ENCODE data around the gene DCTN3.
A peak's percentile ranks its signal among the peaks of the same experiment; 100 is the strongest.

Gene DCTN3

GRCh38 chr9:34624475-34625185 is 4.3 kb upstream of the DCTN3 start:
- FAIRE-seq = no peak

GRCh38 chr9:34623374-34624235 is 3.3 kb upstream of the DCTN3 start:
- DNase-seq (ENCODE audit: insufficient read length, low spot score) (no peak), FAIRE-seq (no peak)

More at GRCh38 chr9:34624475-34625185, 4.3 kb upstream of the DCTN3 start:
- no peak for DNase-seq (ENCODE audit: insufficient read length, low spot score)

- no peak for DNase-seq (ENCODE audit: insufficient read length, low spot score)
- no peak for FAIRE-seq
Measured at GRCh38 chr9:34615132-34615531, 5.2 kb downstream of the DCTN3 start.

GRCh38 chr9:34612788-34613390 is 7.4 kb downstream of the DCTN3 start:
- no peak for DNase-seq (ENCODE audit: insufficient read length, low spot score)
- FAIRE-seq = peak; percentile 79

GRCh38 chr9:34611811-34612787 is 8.2 kb downstream of the DCTN3 start, which contains the start of gene RPP25L:
TSS of gene RPP25L (minus strand) at chr9:34612097. CDS start at chr9:34611296, 801 bp downstream.
- DNase-seq (ENCODE audit: insufficient read length, low spot score) (peak; percentile 90), FAIRE-seq (peak; percentile 78)

GRCh38 chr9:34611251-34611810 is 9.0 kb downstream of the DCTN3 start:
- FAIRE-seq (peak; percentile 8), DNase-seq (ENCODE audit: insufficient read length, low spot score) (no peak)

- no peak for DNase-seq (ENCODE audit: insufficient read length, low spot score)
- no peak for FAIRE-seq
Measured at GRCh38 chr9:34610434-34611206, 9.7 kb downstream of the DCTN3 start.

- FAIRE-seq (no peak), DNase-seq (ENCODE audit: insufficient read length, low spot score) (no peak)
Measured at GRCh38 chr9:34607331-34607730, 13.0 kb downstream of the DCTN3 start.

- no peak for DNase-seq (ENCODE audit: insufficient read length, low spot score)
- no peak for FAIRE-seq
Measured at GRCh38 chr9:34606905-34607304, 13.4 kb downstream of the DCTN3 start.

- FAIRE-seq (no peak), DNase-seq (ENCODE audit: insufficient read length, low spot score) (no peak)
Measured at GRCh38 chr9:34606190-34606589, 14.1 kb downstream of the DCTN3 start.

GRCh38 chr9:34603610-34604231 is 16.6 kb downstream of the DCTN3 start:
- FAIRE-seq (peak; percentile 94), DNase-seq (ENCODE audit: insufficient read length, low spot score) (peak; percentile 75)

GRCh38 chr9:34601937-34602573 is 18.2 kb downstream of the DCTN3 start:
- DNase-seq (ENCODE audit: insufficient read length, low spot score) (no peak), FAIRE-seq (no peak)

GRCh38 chr9:34600908-34601307 is 19.4 kb downstream of the DCTN3 start:
- FAIRE-seq (no peak), DNase-seq (ENCODE audit: insufficient read length, low spot score) (no peak)

GRCh38 chr9:34599546-34599945 is 20.7 kb downstream of the DCTN3 start:
- DNase-seq (ENCODE audit: insufficient read length, low spot score) (no peak), FAIRE-seq (no peak)

GRCh38 chr9:34594177-34594576 is 26.1 kb downstream of the DCTN3 start:
- FAIRE-seq = no peak

GRCh38 chr9:34592895-34593601 is 27.2 kb downstream of the DCTN3 start:
- DNase-seq (ENCODE audit: insufficient read length, low spot score) (no peak), FAIRE-seq (no peak)

More at GRCh38 chr9:34594177-34594576, 26.1 kb downstream of the DCTN3 start:
- DNase-seq (ENCODE audit: insufficient read length, low spot score) = no peak

All from GM19239 (cell line).